ENCODE results near the gene MOB3B. TPM values are rescaled to one million over a fixed set of nuclear protein-coding genes. Genes with fewer than 3 reads are reported as not detected.

The MOB3B gene
- polyA plus RNA-seq, 1 experiment: 0.38 TPM

- Histone ChIP-seq H3K27ac (ENCODE audit: low read depth, low read length) (no peak overlapping the region), H3K27me3 (ENCODE audit: control insufficient read depth, insufficient read depth, low read length) (no peaks in the 10 kb centered on the region), H3K9me3 (ENCODE audit: control insufficient read depth, insufficient read depth, low read length) (no peaks in the 10 kb centered on the region), H3K4me3 (ENCODE audit: low read depth, low read length) (no peak overlapping the region)
- no peak for TF ChIP-seq CTCF (IDR thresholded peaks at IDR 0.05; ENCODE audit: low read depth, low read length)
- no peak for DNase-seq (ENCODE audit: low read depth, low spot score)
- ChIA-PET CTCF (interaction anchor here (1.1 kb wide), 1 partner anchor 18 kb away, joined by 3 read pairs; no protein-coding TSS in a partner anchor), POLR2A (no interaction called here)
Observed at GRCh38 chr9:27351438-27351837, 178.2 kb downstream of the MOB3B start.

- no peak overlapping the region for H3K27ac ChIP-seq (ENCODE audit: low read depth, low read length)
- H3K4me3 ChIP-seq (ENCODE audit: low read depth, low read length): no peak overlapping the region
- H3K9me3 ChIP-seq (ENCODE audit: control insufficient read depth, insufficient read depth, low read length): no peaks in the 10 kb centered on the region
- ChIA-PET CTCF (no interaction called here), POLR2A (no interaction called here)
- no peaks in the 10 kb centered on the region for H3K27me3 ChIP-seq (ENCODE audit: control insufficient read depth, insufficient read depth, low read length)
- DNase-seq (ENCODE audit: low read depth, low spot score): no peak
- no peak for TF ChIP-seq CTCF (IDR thresholded peaks at IDR 0.05; ENCODE audit: low read depth, low read length)
Observed at GRCh38 chr9:27350382-27350976, 179.1 kb downstream of the MOB3B start.

- no peak for TF ChIP-seq CTCF (IDR thresholded peaks at IDR 0.05; ENCODE audit: low read depth, low read length)
- H3K27ac ChIP-seq (ENCODE audit: low read depth, low read length): no peak overlapping the region
- no peak for DNase-seq (ENCODE audit: low read depth, low spot score)
- no peaks in the 10 kb centered on the region for H3K27me3 ChIP-seq (ENCODE audit: control insufficient read depth, insufficient read depth, low read length)
- POLR2A ChIA-PET: no interaction called here
- H3K4me3 ChIP-seq (ENCODE audit: low read depth, low read length): no peak overlapping the region
- H3K9me3 ChIP-seq (ENCODE audit: control insufficient read depth, insufficient read depth, low read length): no peaks in the 10 kb centered on the region
- CTCF ChIA-PET: interaction anchor here (1.3 kb wide), 1 partner anchor 16 kb away, joined by 4 read pairs; no protein-coding TSS in a partner anchor
Observed at GRCh38 chr9:27349698-27350080, 179.9 kb downstream of the MOB3B start.

- Histone ChIP-seq H3K27me3 (ENCODE audit: control insufficient read depth, insufficient read depth, low read length) (no peaks in the 10 kb centered on the region), H3K4me3 (ENCODE audit: low read depth, low read length) (no peak overlapping the region), H3K9me3 (ENCODE audit: control insufficient read depth, insufficient read depth, low read length) (no peaks in the 10 kb centered on the region), H3K27ac (ENCODE audit: low read depth, low read length) (no peak overlapping the region)
- ChIA-PET CTCF (interaction anchor here (1.3 kb wide), 1 partner anchor 16 kb away, joined by 4 read pairs; no protein-coding TSS in a partner anchor), POLR2A (no interaction called here)
- TF ChIP-seq CTCF (IDR thresholded peaks at IDR 0.05; ENCODE audit: low read depth, low read length): no peak
- DNase-seq (ENCODE audit: low read depth, low spot score): no peak
Observed at GRCh38 chr9:27348785-27349697, 180.6 kb downstream of the MOB3B start.

- ChIA-PET CTCF (no interaction called here), POLR2A (no interaction called here)
- no peak overlapping the region for H3K27ac ChIP-seq (ENCODE audit: low read depth, low read length)
Observed at GRCh38 chr9:27347889-27348288, 181.7 kb downstream of the MOB3B start.

More at GRCh38 chr9:27347889-27348288, 181.7 kb downstream of the MOB3B start:
- TF ChIP-seq CTCF (IDR thresholded peaks at IDR 0.05; ENCODE audit: low read depth, low read length): no peak
- Histone ChIP-seq H3K27me3 (ENCODE audit: control insufficient read depth, insufficient read depth, low read length) (no peaks in the 10 kb centered on the region), H3K9me3 (ENCODE audit: control insufficient read depth, insufficient read depth, low read length) (no peaks in the 10 kb centered on the region), H3K4me3 (ENCODE audit: low read depth, low read length) (no peak overlapping the region)
- no peak for DNase-seq (ENCODE audit: low read depth, low spot score)
